ENCODE results near the gene MCC. TPM values are rescaled to one million over a fixed set of nuclear protein-coding genes. Genes with fewer than 3 reads are reported as not detected.
A peak's percentile ranks its signal among the peaks of the same experiment; 100 is the strongest.

Gene MCC
- polyA plus RNA-seq, 4 donors = 27.6 to 33.3 (median 31.7) TPM

DNA sequence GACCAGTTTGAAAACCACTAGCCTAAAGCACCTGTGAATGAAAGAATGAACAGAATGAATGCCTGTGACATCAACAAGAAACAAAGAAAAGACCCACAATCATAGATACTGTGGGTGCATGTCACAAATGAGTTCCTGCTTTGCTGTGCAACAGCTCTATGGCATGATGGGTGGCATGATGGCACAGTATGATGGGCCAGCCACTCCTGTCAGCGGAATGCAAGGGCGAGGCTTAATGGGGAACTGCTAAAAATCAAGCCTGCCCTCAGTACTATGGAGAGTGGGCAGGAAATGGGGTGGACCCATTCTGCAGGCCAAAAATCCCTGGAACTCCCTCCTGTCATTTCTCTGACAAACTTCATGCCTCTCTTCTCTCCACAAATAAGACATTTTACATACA, 422.6 kb downstream of the MCC start:
- no peak for DNase-seq (ENCODE audit: low read depth in 4 of 4, low spot score in 2 of 4)

DNA sequence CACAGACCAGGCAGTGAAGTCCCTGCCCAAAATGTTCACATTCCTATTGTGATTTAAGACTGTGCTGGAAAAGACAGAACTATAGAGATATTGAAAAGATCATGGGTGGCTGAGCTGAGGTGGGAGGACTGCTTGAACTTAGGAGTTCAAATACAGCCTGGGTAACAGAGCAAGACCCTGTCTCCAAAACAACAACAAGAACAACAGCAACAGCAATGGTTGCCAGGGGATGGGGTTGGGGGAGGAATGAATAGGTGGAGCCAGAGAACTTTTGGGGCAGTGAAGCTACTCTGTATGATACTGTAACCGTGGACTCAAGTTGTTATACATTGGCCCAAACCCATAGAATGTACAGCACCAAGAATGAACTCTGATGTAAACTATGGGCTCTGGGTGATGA, 423.4 kb downstream of the MCC start:
- no peak for DNase-seq (ENCODE audit: low read depth in 4 of 4, low spot score in 2 of 4)

DNA sequence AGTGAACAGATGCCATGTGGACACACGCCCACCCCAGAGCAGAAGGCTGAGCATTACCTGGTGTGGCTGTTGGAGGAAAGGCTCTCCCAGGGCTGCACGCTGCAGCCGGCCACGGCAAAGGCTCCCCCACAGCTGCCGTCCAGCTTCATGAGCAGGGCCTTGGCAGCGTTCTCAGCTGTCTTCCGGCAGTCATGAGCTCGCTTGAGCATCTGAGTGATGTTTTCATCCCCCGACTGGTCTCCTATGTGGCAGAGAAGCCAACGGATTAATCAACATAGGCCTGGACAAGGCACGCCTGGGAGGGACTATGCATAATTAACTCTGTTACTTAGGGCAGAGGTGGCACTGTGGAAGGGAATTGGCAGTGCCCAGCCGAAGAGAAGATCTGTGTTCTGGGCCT, 424.3 kb downstream of the MCC start:
- DNase-seq (ENCODE audit: low read depth in 4 of 4, low spot score in 2 of 4) = no peak

DNA sequence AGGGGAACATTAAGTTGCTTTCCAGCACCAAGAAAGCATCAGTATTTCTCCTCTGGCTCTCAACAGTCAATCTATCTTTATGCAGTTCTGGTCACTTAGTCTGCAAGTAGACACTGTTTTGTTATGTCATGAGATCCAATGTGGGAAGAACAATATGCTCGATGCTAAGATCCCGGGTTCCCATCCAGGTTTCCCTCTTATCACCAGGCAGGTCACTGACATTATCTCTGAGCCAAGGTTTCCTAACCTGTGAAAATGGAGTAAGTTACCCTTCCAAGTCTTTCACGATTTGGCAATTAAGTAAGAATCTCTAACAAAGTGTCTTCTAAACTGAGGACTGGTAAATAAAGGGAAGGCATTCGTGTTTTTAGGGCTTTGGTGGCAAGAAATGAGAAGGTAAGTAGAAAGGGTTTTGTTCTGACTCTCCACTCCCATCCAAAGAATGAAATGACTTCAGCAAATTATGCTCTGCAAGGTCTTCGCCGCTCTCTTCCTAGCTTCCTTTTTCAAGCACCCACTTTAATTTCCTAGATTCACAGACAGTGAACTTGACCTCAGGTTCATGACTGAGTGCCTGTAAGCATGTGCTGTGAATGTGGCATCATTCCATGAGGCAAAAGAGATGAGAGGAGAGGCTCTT, 425.3 kb downstream of the MCC start:
- DNase-seq (ENCODE audit: low read depth in 4 of 4, low spot score in 2 of 4) = no peak

DNA sequence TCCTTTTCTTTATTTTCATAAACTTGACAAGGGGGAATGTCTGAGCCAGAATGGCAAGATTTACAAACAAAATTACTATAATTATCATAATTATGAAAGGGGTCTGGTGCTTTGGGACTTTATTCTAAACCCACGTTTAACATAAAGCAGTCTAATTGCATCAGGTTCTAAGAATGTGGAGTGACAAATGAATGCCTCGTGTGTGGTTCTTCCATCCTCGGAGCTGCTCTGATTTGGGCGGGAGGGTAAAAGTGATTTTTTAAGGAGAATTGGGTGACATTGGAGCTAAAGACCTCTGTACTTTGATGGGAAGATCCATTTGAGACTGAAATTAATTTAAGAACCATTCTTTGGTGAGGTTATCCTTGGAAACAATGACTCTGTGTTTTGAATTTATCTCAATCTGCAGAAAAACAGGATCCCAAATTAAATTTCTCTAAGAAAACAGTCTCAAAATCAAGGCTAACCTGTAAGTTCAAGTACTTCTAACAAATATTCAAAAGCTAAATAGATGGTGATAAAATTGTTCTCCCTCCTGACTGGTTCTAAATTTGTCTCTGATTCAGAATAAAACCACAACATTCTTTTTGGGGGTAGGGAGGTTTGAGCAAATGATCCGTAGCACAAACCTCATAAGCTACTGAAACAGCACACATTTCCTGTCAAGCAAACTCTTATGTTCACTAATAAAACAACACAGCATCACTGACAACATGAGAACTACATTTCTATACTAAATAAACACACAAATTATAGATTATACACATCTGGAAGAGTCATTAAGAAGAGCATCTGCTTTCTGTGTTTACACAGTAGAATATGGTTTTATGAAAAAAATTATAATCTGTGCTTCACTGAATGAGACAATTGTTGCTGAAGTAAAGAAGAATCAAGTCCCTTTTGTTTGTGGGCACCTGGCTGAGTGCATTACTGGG, 426.1 kb downstream of the MCC start:
- no peak for DNase-seq (ENCODE audit: low read depth in 4 of 4, low spot score in 2 of 4)

DNA sequence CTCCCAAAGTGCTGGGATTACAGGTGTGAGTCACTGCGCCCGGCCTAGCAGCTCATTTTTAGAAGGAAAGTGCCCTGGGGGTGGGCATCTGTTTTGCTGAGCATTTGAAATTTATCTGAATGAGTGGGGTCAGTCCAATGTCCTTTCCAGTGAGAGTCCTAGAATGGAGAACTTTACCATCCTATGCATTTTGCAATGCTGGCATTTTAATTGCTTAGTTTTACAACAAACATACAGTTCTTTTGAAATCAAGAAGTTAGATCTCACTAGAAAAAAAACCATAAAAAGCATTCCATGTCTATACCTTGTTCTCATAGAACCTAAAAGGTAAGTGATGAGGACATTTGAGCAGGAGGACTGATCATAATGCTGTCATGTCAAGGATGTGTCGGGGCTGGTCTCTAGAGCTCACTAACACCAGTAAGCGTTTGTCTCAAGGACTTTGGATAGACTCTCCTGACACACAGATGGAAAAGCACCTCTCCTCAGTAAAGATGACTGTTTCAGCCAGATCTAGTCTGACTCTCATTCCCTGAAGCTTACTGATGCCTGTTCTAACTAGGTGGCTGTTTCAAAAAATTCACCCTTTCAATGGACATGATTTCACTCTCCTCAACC, 427.7 kb downstream of the MCC start:
- no peak for DNase-seq (ENCODE audit: low read depth in 4 of 4, low spot score in 2 of 4)

DNA sequence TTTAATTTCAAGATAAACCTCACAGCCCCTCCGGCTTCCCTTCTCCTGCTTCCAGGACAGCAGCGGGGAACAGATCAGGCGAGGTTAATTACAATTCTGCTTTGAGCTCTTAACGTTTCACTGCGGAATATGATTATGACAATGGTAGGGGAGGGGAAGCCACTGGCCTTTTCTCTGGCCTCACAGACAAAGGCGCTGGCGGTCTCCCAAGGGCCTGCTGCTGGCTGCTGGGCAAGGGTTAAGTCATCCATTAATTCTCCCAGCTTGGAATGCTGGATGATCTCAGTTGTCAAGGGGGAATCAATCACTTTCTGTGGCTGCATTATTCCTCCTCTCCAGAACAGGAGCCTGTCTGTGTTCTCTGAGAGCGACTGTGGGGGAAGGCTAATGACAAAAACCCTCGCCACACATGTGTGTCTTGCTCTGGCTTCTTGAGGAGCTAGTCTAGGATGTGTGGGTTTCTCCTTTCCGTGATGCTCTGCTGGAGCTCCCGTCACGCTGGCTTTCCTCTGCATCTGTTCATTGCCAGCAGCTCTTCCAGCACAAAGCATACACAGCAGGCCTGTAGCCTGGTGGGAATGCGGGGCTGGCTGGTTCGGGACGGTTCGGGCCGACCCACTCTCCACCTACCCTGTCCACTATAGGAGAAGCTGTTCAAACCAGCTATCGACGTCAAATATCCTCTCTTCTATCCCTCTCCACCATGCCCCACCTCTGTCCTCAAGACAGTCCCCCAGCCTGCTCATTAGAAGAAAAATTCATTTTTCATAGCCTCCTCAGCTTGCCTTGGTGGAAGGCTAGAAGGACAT, 428.8 kb downstream of the MCC start:
- peak; percentile 47 to 64 (median 59) for DNase-seq (ENCODE audit: low read depth in 4 of 4, low spot score in 2 of 4)

DNA sequence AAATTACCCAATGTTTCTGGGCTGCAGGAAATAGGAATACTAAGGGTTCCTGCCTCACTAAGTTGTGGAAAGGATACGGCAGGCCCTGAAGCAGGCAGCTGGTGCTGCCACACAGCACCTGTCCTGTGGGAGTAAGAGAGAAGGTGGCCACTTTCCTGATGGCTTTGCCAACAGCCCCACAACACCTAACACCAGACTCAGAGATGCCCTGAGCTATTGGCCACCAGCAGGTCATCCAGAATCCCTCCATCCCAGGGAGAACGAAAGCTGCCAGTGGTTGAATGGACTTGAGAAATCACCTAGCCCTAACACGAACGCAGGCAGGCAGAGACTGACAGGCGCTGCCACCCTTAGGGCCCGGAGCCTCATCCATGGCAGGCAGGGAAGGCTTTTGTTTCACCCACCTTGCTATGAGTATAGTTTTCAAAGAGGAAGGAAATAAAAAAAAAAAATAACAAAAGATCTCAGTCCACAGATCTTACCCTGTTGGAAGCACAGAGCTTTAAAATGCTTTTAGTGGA, 429.5 kb downstream of the MCC start:
- DNase-seq (ENCODE audit: low read depth in 4 of 4, low spot score in 2 of 4) = no peak

DNA sequence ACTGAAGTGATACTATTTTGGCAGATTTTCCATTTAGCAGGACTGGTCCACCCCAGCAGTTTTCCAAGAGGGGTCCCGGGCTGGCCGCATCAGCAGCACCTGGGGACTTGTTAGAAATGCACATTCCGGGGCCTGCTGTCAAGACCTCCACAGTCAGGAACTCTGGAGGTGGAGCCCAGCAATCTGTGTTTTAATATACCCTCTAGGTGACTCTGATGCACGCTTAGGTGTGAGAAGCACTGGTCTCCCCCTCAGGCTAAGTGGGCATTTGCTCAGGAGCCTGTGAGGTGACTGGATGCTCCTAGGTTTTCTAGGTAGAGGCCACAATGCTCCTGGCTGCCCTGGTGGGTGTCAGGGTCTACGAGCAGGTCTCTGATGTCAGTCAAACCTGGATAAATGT, 430.0 kb downstream of the MCC start:
- no peak for DNase-seq (ENCODE audit: low read depth in 4 of 4, low spot score in 2 of 4)

DNA sequence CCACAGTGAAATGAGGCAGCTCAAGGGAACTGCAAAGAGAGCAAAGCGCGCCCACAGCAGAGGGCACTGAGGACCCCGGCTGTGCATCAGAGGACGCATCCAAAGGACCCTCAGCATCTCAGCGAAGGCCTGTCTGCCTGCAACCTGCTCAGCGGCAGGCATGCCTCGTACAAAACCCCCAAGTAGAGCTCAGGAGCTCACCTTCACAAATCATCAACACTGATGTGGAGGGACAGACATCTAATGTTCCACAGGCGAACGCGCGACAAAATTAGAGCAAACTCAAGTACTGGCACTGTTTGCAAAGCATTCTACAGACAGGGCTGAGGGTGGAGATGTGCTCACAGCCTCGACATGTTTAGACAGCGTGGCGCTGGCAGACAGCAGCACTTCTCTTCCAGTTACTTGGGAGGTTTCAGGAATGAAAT, 430.7 kb downstream of the MCC start:
- DNase-seq (ENCODE audit: low read depth in 4 of 4, low spot score in 2 of 4) = no peak

DNA sequence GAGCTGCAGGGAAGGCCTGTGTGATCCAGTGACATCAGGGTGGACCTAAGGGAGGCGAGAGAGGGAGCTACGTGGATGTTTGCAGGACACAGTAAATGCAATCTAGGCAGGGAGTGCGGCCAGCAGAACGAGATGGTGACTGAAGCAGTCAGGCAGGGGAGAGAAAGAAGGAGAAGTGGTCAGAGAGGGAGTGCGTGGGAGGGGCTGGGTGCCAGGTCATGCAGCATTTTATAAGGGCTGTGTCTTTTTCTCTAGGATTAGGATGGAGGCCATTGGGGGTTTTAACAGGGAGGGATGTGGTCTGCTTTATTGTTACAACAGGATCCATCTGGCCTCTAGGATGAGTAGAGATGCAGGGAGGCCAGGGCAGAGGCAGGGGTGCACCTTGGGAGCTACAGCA, 431.3 kb downstream of the MCC start:
- DNase-seq (ENCODE audit: low read depth in 4 of 4, low spot score in 2 of 4) = no peak

DNA sequence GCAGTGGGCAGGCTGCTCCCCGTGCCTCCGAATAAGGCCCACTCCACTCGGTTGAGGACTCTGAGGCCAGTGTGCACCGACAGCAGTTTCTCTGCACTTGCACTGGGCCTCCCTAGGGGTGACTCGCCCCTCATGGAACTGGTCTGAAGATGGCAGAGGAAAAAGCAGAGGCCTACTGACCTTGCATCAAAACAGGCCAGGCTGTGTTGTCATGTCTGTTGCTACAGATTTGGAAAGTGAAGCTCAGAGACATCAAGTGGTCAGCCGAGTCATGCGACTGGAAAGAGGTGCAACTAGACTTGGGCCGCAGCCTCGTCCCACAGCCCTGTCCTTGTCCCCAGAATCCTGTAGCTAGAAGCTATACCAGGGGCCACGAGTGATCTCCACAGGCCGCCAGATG, 433.4 kb downstream of the MCC start:
- DNase-seq (ENCODE audit: low read depth in 4 of 4, low spot score in 2 of 4) = no peak

DNA sequence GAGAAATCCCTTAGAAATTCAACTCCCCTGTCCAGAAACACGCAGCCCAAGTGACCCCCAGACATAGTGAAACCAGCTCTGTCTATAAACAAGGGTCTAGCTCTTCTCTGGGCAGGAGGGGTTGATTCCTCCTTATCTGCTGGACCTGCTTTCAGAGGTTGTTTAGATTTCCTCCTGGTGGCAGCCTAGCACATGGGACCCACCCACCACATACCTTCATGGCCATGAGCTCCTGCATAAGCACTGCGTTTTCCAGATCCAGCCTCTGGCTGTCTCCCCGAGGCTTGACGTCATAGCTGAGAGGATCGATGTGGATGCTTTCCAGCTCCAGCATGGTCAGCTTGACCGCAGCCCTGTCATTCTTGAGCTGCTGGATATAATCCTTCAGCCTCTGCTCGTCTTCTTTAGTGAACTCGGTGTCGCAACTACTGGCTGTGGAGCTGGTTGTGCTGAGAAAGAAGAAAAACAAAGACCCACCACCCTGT, 434.7 kb downstream of the MCC start:
- no peak for DNase-seq (ENCODE audit: low read depth in 4 of 4, low spot score in 2 of 4)

DNA sequence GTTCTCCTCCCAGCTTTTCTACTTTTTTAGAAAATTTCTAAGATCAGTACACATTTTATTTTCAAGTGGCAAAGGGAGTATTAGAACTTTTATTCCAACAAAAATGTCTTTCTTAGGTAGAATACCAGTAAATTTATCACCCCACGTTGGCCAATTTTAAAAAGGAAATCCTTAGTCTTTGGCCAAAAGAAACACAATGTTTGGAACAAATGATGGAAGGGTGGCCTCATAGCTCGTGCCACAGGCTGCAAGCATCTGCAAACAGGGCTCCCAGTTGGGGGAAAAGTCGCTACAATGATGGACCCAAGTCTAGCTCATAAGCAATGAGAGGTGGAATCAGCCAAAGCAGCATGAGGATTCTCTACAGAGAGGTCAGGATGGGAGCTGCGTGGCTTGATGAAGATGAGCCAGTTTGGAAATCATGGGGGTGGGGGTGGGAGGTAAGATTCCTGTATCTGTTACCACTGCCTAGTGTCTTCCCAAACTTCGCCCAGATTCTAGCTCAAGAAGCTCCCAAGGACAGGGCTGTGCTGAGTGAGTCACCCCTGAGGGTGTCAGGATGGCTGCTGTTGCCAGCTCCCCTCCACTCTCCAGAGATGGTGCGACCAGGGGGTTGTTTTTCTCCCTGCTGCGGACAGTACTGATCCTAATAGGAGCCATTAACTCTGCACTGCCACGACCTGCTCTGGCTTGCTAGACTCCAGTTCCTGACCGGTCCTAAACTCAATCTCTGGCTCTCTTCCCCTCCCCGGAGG, 436.0 kb downstream of the MCC start:
- DNase-seq (ENCODE audit: low read depth in 4 of 4, low spot score in 2 of 4) = no peak

DNA sequence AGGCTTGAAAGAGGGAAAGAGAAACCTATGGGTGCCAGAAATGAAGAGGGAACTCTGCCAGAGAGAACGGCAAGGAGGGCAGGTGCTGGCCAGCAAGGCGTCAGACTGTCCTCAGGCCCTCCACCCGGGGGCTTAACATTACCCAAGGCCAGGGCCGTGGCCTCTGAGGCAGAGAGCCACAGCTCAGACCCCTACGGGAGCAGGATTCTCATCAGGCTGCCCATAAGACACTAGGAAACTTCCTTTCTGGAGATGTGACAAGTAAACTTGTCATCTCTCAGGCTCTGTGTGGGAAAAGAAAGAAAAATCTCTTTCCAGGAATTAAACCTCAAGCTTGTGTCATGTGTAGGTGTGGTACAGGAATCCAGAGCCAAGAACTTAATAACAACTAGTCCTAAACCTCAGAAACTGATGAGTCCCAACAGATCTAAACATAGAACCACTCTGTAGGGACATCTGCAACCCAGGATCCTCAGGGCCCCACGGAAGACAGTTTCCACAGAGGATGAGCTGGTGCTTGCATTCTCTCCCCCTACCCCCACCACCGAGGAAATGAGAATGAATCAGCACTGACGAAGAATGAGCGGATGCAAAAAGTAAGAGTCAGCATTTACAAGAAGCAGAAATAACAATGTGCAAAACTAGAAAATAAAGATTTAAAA, 437.4 kb downstream of the MCC start:
- DNase-seq (ENCODE audit: low read depth in 4 of 4, low spot score in 2 of 4) = no peak

DNA sequence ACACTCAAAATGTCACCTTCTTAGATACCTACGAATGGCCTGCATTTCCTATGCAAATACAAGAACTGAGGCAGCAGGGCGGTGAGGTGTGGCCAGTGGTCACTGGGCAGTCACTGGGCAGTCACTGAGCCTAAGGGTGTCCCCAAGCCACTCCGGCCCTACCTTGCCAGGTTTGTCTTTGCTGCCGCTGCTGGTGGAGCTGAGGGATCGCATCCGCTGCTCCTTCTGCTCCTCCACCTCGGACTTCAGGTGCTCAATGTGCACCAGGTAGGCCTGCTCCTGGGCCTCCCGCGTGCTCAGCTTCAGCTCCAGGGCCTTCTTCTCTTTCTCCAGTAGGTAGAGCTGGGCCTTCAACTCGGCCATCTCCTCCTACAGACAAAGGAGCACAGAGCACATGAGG, 439.3 kb downstream of the MCC start:
- no peak for DNase-seq (ENCODE audit: low read depth in 4 of 4, low spot score in 2 of 4)

DNA sequence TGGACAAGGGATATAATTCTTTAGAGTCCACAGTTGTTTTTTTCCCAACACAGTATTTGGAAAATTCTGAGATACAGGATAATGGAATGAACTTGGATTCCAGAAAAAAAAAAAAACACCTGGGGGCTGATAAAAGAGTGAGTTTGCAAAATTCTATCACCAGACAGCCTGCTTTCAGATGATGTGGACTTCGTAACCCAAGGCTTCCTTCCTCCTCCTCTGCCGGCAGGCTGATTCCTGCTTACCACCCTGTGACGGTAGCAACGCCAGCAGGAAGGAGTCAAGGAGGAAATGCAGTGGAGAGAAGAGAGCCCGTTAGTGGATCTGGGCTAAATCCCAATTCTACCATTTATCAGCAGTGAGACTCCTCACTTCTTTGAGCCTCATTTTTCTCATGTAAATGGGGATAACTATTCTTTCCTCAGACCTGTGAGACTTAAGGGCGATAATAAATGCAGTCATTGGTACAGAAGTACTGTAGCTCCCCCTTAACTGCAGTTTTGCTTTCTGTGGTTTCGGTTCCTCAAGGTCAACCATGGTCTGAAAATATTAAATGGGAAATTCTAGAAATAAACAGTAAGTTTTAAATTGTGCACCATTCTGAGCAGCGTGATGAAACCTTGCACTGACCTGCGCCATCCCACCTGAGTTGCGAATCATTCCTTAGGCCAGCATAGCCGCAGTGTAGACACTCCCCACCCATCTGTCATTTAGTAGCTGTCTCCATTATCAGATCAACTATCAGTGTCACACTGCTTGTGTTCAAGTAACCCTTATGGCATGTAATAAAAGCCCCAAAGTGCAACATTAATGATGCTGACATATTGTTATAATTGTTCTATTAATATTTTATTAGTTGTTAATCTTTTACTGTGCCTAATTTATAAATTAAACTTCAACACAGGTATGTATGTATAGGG, 440.3 kb downstream of the MCC start:
- no peak for DNase-seq (ENCODE audit: low read depth in 4 of 4, low spot score in 2 of 4)

DNA sequence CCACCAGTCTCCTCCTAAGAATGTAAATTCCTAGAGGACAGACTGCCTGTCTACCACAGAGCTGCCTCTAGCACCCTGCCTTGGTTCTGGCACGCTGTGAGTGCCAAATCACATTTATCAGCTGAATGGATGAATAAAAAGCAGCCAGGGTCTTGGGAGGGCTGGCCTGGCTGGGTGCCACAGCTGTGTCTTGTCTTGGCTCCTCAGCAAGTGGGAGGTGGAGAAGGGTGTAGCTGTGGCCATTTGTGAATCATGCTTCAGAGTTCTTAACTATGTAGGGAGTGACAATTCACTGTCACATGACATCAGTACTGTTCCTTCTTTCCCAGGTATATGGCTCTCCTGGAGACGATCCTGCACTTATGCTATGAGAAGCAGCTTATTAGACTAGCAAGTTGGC, 441.0 kb downstream of the MCC start:
- no peak for DNase-seq (ENCODE audit: low read depth in 4 of 4, low spot score in 2 of 4)
